GM21576 (cell line): ENCODE measurements around the gene MUC3A.
"Not testable (repeated sequence)": the region's sequence is repeated elsewhere in the genome, so short reads cannot be mapped to it uniquely, and the experiment has no call there.

Experiments used
- ATAC-seq: cut with Tn5 transposase; IDR thresholded peaks from one replicate; pipeline ENCODE4 v1.9.1; 2021; ENCODE audit warnings: mild to moderate bottlenecking, moderate library complexity; ENCODE audit not compliant: unreplicated experiment

MUC3A gene

DNA sequence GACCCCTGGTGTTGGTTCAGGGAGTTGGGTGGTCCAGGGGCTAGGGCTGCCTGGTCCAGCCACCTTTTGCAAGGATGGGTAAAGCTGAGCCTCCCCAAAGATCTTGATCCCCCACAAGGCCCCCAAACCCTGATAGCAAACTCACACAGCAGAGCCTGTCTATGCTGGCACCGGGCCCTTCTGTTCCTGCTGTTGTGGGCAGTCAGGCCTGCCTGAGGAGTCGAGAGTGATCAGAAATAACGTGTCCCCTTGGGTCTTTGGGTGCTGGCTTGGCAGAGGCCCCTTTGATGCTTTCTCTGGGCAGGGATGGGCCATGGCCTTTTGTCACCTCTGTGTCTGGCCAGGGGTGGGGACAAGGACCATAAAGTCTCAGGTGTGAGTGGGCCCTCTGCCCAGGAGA, 19.3 kb downstream of the MUC3A start:
- no peak for ATAC-seq

- no peak for ATAC-seq
These were observed 19.8 kb downstream of the MUC3A start, which contains the start of gene MUC12 for GRCh38 chr7:100969066-100969615. MUC12 (plus strand) TSS chr7:100969565; CDS start chr7:100969623, 58 bp downstream.

DNA sequence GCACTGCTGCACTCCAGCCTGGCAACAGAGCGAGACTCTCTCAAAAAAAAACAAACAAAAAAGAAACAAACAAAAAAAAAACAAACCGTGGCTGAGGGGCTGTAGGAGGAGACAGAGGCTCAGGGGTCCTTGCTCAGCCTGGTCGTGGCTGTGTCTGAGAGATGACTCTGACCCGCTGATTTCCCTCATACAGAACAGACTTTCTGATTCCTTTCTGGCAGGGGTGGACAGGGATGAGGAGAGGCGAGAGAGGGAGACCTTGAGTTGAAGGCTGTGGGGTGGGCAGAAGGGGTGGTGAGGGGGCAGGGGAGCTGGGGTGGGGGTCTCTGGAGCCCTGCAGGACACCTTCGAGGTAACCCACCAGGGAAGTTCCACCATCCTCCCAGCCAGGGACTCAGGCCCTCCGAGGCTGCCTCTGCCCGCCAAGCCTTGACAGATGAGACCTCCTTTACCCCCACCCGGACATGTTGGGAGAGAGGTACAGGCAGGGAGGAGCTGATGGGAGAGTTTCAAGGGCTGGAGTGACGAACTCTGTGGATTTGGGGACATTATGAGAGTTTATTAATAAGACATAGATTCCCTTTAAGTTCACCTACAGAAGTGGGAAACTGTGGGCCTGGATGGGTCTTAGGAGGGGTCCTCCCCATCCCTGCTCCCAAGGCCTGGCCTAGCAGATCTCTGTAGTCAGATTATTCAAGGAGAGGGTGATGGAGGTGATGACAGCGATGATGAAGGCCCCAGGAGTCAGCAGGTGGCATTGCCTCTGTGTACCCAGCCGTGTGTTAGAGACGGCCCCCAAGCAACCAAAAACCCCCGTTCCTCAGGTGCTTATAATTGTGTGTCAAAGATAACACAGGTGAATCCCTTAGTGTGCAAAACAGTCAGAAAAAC, 22.0 kb downstream of the MUC3A start:
- no peak for ATAC-seq

DNA sequence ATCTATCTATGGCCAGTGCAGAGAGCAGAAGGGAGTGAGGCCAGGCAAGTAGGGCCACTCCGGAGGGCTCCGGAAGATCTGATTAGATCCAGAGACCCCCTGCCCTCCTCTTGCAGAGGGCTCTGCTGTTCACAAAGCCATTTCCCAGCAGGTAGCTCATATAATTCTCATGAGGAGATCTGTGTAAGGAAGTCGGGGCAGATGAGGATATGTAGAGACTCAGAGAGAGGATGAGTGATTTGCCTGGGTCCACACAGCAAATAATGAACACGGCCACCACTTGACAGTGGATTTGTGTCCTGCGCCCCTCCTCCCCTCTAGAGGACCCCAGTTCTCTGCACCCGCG, 22.6 kb downstream of the MUC3A start:
- no peak for ATAC-seq

- ATAC-seq = no peak
These were observed 24.7 kb downstream of the MUC3A start for GRCh38 chr7:100974021-100974420.

GRCh38 chr7:100975371-100975821, 26.1 kb downstream of the MUC3A start:
- no peak for ATAC-seq

- ATAC-seq = no peak
These were observed 29.0 kb downstream of the MUC3A start for GRCh38 chr7:100978300-100978699.

DNA sequence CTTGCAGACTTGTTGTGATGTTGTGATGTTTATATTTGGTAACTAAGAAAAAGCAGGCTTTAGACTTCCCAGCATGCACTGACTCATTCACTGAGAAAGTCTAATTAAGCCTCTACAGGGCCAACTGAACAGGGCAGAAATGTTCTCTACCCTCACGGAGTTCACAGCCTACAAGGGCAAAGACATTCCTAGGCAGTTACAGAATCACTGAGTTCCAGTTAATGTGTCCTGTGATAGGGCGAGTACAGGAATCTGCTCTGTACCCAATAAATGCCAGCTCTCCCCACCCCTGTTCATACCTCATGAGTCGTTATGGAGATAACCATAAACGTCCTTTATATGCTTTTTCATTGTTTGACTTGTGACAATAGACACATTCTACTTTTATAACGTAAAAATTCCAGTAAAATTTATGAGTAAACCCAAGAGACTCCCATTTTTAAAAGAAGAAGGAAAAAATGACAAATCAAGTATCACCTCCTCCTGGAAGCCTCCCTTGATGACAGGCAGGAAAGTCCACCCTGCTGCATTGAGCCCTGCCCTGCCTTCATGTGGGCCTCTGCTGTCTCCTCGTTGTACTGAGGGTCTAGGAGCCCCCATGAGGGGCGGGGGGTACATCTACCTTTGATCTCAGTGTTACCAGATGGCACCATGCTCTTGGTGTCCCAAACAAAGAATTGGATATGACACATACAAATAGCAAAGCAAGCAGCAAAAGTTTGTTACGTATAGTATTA, 34.3 kb downstream of the MUC3A start:
- ATAC-seq = no peak

DNA sequence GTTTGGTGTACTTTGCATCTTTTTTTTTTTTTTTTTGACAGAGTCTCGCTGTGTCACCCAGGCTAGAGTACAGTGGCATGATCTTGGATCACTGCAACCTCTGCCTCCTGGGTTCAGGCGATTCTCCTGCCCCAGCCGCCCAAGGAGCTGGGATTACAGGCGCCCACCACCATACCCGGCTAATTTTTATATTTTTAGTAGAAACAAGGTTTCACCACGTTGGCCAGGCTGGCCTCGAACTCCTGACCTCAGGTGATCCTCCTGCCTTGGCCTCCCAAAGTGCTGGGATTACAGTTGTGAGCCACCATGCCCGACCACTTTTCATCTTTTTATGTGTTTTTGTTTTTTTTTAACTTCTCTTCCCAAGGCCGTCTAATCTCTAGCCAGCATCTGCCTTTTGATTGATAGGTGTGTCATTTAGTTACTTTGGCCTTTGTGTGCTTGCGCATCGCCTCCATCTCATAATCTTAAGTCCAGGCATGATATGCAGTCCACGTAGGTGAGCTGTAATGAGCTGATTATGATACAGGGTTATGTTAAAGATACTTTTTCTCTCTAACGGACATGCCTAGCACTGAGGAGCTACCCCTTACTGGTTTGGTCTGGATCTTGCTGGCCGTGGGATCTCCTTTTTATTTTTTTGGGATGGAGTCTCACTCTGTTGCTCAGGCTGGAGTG, 35.0 kb downstream of the MUC3A start:
- not testable (repeated sequence) for ATAC-seq

DNA sequence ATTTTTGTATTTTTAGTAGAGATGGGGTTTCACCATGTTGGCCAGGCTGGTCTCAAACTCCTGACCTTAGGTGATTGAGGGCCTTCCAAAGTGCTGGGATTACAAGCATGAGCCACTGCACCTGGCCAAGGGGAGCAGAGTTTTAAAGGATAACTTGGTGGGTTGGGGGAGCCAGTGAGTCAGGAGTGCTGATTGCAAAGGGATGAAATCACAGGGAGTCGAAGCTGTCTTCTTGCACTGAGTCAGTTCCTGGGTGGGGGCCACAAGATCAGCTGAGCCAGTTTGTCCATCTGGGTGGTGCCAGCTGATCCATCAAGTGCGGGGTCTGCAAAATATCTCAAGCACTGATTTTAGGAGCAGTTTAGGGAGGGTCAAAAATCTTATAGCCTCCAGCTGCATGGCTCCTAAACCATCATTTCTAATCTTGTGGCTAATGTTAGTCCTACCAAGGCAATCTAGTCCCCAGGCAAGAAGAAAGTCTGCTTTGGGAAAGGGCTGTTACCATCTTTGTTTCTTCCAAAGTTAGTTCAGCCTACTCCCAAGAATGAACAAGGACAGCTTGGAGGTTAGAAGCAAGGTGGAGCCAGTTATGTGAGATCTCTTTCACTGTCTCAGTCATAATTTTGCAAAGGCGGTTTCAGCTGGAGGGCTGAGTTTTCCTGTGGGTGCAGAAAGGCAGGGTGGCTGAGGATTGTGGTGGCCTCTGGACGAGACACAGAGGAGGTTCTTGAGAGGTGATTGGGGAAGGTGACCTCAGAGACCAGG, 35.9 kb downstream of the MUC3A start:
- not testable (repeated sequence) for ATAC-seq

- ATAC-seq = no peak
These were observed 42.3 kb downstream of the MUC3A start for GRCh38 chr7:100991631-100992030.

DNA sequence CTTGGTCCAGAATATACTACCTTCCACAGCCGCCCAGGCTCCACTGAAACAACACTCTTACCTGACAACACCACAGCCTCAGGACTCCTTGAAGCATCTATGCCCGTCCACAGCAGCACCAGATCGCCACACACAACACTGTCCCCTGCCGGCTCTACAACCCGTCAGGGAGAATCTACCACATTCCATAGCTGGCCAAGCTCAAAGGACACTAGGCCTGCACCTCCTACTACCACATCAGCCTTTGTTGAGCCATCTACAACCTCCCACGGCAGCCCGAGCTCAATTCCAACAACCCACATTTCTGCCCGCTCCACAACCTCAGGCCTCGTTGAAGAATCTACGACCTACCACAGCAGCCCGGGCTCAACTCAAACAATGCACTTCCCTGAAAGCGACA, 42.9 kb downstream of the MUC3A start:
- ATAC-seq = not testable (repeated sequence)

GRCh38 chr7:100994671-100995070, 45.3 kb downstream of the MUC3A start:
- ATAC-seq = not testable (repeated sequence)

GRCh38 chr7:100998530-100998929, 49.2 kb downstream of the MUC3A start:
- ATAC-seq = not testable (repeated sequence)

DNA sequence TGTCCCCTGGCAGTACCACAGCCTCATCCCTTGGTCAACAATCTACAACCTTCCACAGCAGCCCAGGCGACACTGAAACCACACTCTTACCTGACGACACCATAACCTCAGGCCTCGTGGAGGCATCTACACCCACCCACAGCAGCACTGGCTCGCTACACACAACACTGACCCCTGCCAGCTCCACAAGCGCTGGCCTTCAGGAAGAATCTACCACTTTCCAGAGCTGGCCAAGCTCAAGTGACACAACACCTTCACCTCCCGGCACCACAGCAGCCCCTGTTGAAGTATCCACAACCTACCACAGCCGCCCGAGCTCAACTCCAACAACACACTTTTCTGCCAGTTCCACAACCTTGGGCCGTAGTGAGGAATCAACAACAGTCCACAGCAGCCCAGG, 50.0 kb downstream of the MUC3A start:
- ATAC-seq = not testable (repeated sequence)

DNA sequence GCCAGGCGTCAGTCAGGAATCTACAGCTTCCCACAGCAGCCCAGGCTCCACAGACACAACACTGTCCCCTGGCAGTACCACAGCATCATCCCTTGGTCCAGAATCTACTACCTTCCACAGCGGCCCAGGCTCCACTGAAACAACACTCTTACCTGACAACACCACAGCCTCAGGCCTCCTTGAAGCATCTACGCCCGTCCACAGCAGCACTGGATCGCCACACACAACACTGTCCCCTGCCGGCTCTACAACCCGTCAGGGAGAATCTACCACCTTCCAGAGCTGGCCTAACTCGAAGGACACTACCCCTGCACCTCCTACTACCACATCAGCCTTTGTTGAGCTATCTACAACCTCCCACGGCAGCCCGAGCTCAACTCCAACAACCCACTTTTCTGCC, 50.7 kb downstream of the MUC3A start:
- not testable (repeated sequence) for ATAC-seq

DNA sequence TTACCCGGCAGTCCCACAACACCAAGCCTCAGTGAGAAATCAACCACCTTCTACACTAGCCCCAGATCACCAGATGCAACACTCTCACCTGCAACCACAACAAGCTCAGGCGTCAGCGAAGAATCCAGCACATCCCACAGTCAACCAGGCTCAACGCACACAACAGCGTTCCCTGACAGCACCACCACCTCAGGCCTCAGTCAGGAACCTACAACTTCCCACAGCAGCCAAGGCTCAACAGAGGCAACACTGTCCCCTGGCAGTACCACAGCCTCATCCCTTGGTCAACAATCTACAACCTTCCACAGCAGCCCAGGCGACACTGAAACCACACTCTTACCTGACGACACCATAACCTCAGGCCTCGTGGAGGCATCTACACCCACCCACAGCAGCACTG, 53.0 kb downstream of the MUC3A start:
- not testable (repeated sequence) for ATAC-seq

- ATAC-seq = not testable (repeated sequence)
These were observed 58.0 kb downstream of the MUC3A start for GRCh38 chr7:101007361-101007760.

GRCh38 chr7:101009629-101010028, 60.3 kb downstream of the MUC3A start:
- no peak for ATAC-seq

DNA sequence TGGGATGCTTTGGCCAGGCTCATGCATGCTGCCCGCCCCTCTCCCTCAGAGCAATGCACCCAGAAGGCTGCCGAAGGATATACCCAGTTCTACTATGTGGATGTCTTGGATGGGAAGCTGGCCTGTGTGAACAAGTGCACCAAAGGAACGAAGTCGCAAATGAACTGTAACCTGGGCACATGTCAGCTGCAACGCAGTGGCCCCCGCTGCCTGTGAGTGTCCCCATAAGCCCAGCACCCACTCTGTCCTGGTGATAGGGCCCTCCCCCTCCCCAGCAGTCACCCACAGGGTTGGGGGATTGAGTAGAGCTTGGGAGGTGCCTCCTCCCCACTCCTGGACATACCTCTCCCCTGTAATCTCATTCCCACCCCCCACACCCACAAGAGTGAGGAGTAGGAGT, 63.6 kb downstream of the MUC3A start:
- no peak for ATAC-seq
